Measurements from ENCODE around the gene GMDS. TPM values are rescaled to one million over a fixed set of nuclear protein-coding genes. Genes with fewer than 3 reads are reported as not detected.

GMDS gene
- total and polyA plus RNA-seq, 11 donors = 4.5 to 10.7 (median 7.0) TPM

GRCh38 chr6:2225422-2226392 is 19.7 kb downstream of the GMDS start:
- WGBS, 4 donors = 69 to 75% (median 72%) methylated on average over 6 of the region's 6 CpGs
- Histone ChIP-seq H3K4me1 (peaks cover 0 to 11% (median 4%) of the 10 kb centered on the region in 12 donors), H3K27ac (no peak overlapping the region), H3K4me3 (no peak overlapping the region), H3K27me3 (no peaks in the 10 kb centered on the region), H3K9me3 (no peaks in the 10 kb centered on the region), H3K36me3 (no peaks in the 10 kb centered on the region)
- DNase-seq (no peak), ATAC-seq (no peak)
- TF ChIP-seq POLR2A (IDR thresholded peaks at IDR 0.05) (no peak), CTCF (IDR thresholded peaks at IDR 0.05) (no peak)
- intact Hi-C loops (cut with DNase I) = no loop called here

- Histone ChIP-seq H3K4me1 (peaks cover 0 to 11% (median 4%) of the 10 kb centered on the region in 12 donors), H3K36me3 (no peaks in the 10 kb centered on the region), H3K9me3 (no peaks in the 10 kb centered on the region), H3K4me3 (no peak overlapping the region), H3K27ac (no peak overlapping the region), H3K27me3 (no peaks in the 10 kb centered on the region)
- DNase-seq (no peak), ATAC-seq (no peak)
- WGBS, 4 donors = 92 to 97% (median 95%) methylated on average over 11 of the region's 11 CpGs
- TF ChIP-seq CTCF (IDR thresholded peaks at IDR 0.05) (no peak), POLR2A (IDR thresholded peaks at IDR 0.05) (no peak)
- intact Hi-C loops (cut with DNase I) = no loop called here
These were observed 20.5 kb downstream of the GMDS start for GRCh38 chr6:2224847-2225382.

- Histone ChIP-seq H3K9me3 (no peaks in the 10 kb centered on the region), H3K36me3 (no peaks in the 10 kb centered on the region), H3K4me3 (peak overlapping the region; percentile 12 to 70 (median 55)), H3K27ac (peak overlapping the region in 10 of 12 donors; percentile 28 to 83 (median 69)), H3K4me1 (peaks cover 0 to 11% (median 4%) of the 10 kb centered on the region in 12 donors), H3K27me3 (no peaks in the 10 kb centered on the region)
- intact Hi-C loops (cut with DNase I) = no loop called here
- DNase-seq (no peak), ATAC-seq (peak in 2 of 4 donors; percentile 27 to 37)
- TF ChIP-seq CTCF (IDR thresholded peaks at IDR 0.05) (no peak), POLR2A (IDR thresholded peaks at IDR 0.05) (no peak)
- 55 to 63% (median 57%) methylated on average over 6 of the region's 6 CpGs for WGBS, 4 donors
These were observed 23.0 kb downstream of the GMDS start for GRCh38 chr6:2222275-2222842.

DNA sequence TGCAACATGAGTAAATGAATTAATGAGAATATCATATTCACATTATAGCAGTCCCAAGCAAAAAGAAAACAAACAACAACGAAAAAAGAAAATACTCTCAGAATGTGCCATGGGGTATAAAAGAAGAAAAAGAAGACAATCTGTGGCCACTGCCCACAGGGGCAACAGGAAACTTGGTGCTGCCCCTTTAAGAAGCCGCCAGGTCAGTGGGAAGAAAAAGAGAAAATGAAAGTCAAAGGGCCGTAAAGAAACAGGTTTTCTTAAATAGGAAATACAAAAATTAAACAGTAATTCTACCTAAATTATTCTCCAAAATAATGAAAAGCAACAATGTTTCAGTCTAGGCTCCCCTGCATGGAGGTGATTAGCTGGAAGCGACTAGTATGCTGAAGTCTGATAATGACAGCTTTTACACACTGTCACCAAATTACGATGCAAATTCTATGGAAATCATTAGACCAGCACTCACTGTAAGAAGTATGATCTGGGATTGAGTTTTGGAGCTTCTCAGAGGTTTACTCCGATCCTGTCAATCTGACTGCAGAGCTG is 23.6 kb downstream of the GMDS start:
- DNase-seq (no peak), ATAC-seq (no peak)
- H3K9me3 ChIP-seq = no peaks in the 10 kb centered on the region
- no peaks in the 10 kb centered on the region for H3K27me3 ChIP-seq
- TF ChIP-seq CTCF (IDR thresholded peaks at IDR 0.05) = no peak
- no peak for TF ChIP-seq POLR2A (IDR thresholded peaks at IDR 0.05)
- H3K4me1 ChIP-seq = peaks cover 0 to 11% (median 4%) of the 10 kb centered on the region in 12 donors
- peak overlapping the region; percentile 12 to 70 (median 55) for H3K4me3 ChIP-seq
- 49 to 56% (median 53%) methylated on average over 6 of the region's 6 CpGs for WGBS, 4 donors
- intact Hi-C loops (cut with DNase I) = no loop called here
- H3K36me3 ChIP-seq = no peaks in the 10 kb centered on the region
- H3K27ac ChIP-seq = peak overlapping the region in 10 of 12 donors; percentile 28 to 83 (median 69)

All from heart left ventricle (tissue), 16 donors.